PC-3 (cell line): Measurements from ENCODE around the gene TUBGCP2. TPM values are rescaled to one million over a fixed set of nuclear protein-coding genes. Genes with fewer than 3 reads are reported as not detected.

ENCODE experiments used
- ATAC-seq: fragments of 200-7000 bp; cut with Tn5 transposase; 2 replicates; pipeline ENCODE4 v1.9.1; 2020; ENCODE audit warnings: mild to moderate bottlenecking, moderate library complexity
- BruUV-seq: library from RNA; stranded (reverse); fragments of 400-500 nt; replicated peaks from 2 replicates; lab custom pipeline; 2021; lab: Mats Ljungman, UMichigan
- CTCF ChIA-PET: fragments of 300-600 bp; sonication (Branson Sonifier 250); formaldehyde crosslinking; loops from one replicate; lab custom pipeline; 2022; ENCODE audit warnings: antibody characterized with exemption; lab: Charles Lee
- POLR2A ChIA-PET: fragments of 300-600 bp; sonication (Branson Sonifier 250); formaldehyde crosslinking; loops from one replicate; lab custom pipeline; 2022; ENCODE audit warnings: antibody characterized with exemption; ENCODE audit not compliant: unreplicated experiment; lab: Charles Lee
- DNase-seq: peaks from one replicate; pipeline ENCODE4 v3.0.0-alpha.2; 2015
- H2AFZ ChIP-seq: fragments of 300-600 bp; sonication (generic); 2 replicates; pipeline ENCODE4 v1.6.0; 2016; ENCODE audit warnings: antibody characterized with exemption, low read length
- H3F3A ChIP-seq: fragments of 300-600 bp; sonication (generic); one replicate; pipeline ENCODE4 v1.6.0; 2017; ENCODE audit warnings: antibody characterized with exemption, low read length, control low read depth, mild to moderate bottlenecking; ENCODE audit not compliant: unreplicated experiment
- H3K27ac ChIP-seq: fragments of 300-600 bp; sonication (generic); 2 replicates; pipeline ENCODE4 v1.5.1; 2016; ENCODE audit warnings: mild to moderate bottlenecking, low read length
- H3K27me3 ChIP-seq: fragments of 300-600 bp; sonication (generic); 2 replicates; pipeline ENCODE4 v1.6.1; 2016; ENCODE audit warnings: low read length, mixed read lengths
- H3K36me3 ChIP-seq: fragments of 300-600 bp; sonication (generic); 2 replicates; pipeline ENCODE4 v1.6.1; 2016; ENCODE audit warnings: low read depth, mixed run types, low read length, mixed read lengths
- H3K4me1 ChIP-seq: fragments of 300-600 bp; sonication (generic); 2 replicates; pipeline ENCODE4 v1.5.1; 2016; ENCODE audit warnings: low read length; ENCODE audit not compliant: insufficient read depth
- H3K4me2 ChIP-seq: fragments of 300-600 bp; sonication (generic); 2 replicates; pipeline ENCODE4 v1.6.0; 2016; ENCODE audit warnings: low read length
- H3K4me3 ChIP-seq: fragments of 300-600 bp; sonication (generic); 2 replicates; pipeline ENCODE4 v1.5.1; 2016; ENCODE audit warnings: mild to moderate bottlenecking, low read length, mixed read lengths
- H3K79me2 ChIP-seq: fragments of 300-600 bp; sonication (generic); 2 replicates; pipeline ENCODE4 v1.6.1; 2017; ENCODE audit warnings: low read length, mixed read lengths
- H3K9ac ChIP-seq: fragments of 300-600 bp; sonication (generic); 2 replicates; pipeline ENCODE4 v1.6.0; 2016; ENCODE audit warnings: mild to moderate bottlenecking, low read length
- H3K9me2 ChIP-seq: fragments of 300-600 bp; sonication (generic); replicated peaks from 2 replicates; pipeline ENCODE4 v1.6.1; 2016; ENCODE audit warnings: mixed run types, low read length, mixed read lengths
- H3K9me3 ChIP-seq: fragments of 300-600 bp; sonication (generic); 2 replicates; pipeline ENCODE4 v1.6.1; 2016; ENCODE audit warnings: low read length, mixed read lengths
- H4K20me1 ChIP-seq: fragments of 300-600 bp; sonication (generic); 2 replicates; pipeline ENCODE4 v1.6.1; 2016; ENCODE audit warnings: low read length, mixed read lengths
- EZH2 ChIP-seq: fragments of 300-600 bp; sonication (generic); IDR thresholded peaks from one replicate; pipeline ENCODE4 v1.6.1; 2017; ENCODE audit warnings: antibody characterized with exemption, mild to moderate bottlenecking, low read length; ENCODE audit not compliant: unreplicated experiment
- EZH2phosphoT487 ChIP-seq: fragments of 300-600 bp; sonication (generic); IDR thresholded peaks from 2 replicates; pipeline ENCODE4 v1.6.1; 2018; ENCODE audit warnings: mild to moderate bottlenecking, antibody characterized with exemption, low read length, borderline replicate concordance
- intact Hi-C: fragments of 100-400 bp; cut with micrococcal nuclease; formaldehyde crosslinking; loops from 2 replicates; pipeline ENCODE4 v1.9.0; 2023
- total RNA-seq: library from RNA; depleted of rRNA; stranded (reverse); fragments of >200 nt; gene quantifications from 2 replicates; pipeline ENCODE4 v1.2.3, GENCODE V29; 2014
- TF ChIP-seq, protein P1 (sequence below): fragments of 300-600 bp; sonication (generic); conservative IDR thresholded peaks from 2 replicates; pipeline ENCODE4 v1.5.1; 2017; ENCODE audit warnings: antibody characterized with exemption, low read depth, mild to moderate bottlenecking, low read length

The TUBGCP2 gene
- total RNA-seq, 1 experiment from 2014 or later: 72.9 TPM

GRCh38 chr10:133272964-133273420 is 35.7 kb downstream of the TUBGCP2 start:
- ATAC-seq (no peak), DNase-seq (no peak)
- Histone ChIP-seq H3K4me1 (peaks cover 30% of the 10 kb centered on the region), H2AFZ (no peak overlapping the region), H3K9me2 (no peaks in the 10 kb centered on the region), H3K79me2 (peaks cover 32% of the 10 kb centered on the region), H3K27ac (no peak overlapping the region), H3F3A (peaks cover under 1% of the 10 kb centered on the region), H3K4me3 (no peak overlapping the region), H4K20me1 (no peaks in the 10 kb centered on the region), H3K36me3 (peaks cover 5% of the 10 kb centered on the region; the same call in 1 of the 2 replicates), H3K27me3 (no peaks in the 10 kb centered on the region), H3K4me2 (no peak overlapping the region), H3K9ac (no peak overlapping the region), H3K9me3 (no peaks in the 10 kb centered on the region)
- intact Hi-C loops: no loop called here
- CTCF ChIA-PET: no interaction called here
- TF ChIP-seq EZH2: no peak
- TF ChIP-seq EZH2phosphoT487: no peak
- TF ChIP-seq, protein P1, sequence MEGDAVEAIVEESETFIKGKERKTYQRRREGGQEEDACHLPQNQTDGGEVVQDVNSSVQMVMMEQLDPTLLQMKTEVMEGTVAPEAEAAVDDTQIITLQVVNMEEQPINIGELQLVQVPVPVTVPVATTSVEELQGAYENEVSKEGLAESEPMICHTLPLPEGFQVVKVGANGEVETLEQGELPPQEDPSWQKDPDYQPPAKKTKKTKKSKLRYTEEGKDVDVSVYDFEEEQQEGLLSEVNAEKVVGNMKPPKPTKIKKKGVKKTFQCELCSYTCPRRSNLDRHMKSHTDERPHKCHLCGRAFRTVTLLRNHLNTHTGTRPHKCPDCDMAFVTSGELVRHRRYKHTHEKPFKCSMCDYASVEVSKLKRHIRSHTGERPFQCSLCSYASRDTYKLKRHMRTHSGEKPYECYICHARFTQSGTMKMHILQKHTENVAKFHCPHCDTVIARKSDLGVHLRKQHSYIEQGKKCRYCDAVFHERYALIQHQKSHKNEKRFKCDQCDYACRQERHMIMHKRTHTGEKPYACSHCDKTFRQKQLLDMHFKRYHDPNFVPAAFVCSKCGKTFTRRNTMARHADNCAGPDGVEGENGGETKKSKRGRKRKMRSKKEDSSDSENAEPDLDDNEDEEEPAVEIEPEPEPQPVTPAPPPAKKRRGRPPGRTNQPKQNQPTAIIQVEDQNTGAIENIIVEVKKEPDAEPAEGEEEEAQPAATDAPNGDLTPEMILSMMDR: no peak
- POLR2A ChIA-PET: no interaction called here
- no TSS peak for BruUV-seq

GRCh38 chr10:133272301-133272963 is 36.2 kb downstream of the TUBGCP2 start:
- DNase-seq (no peak), ATAC-seq (no peak)
- no peaks in the 10 kb centered on the region for H3F3A ChIP-seq
- H3K4me3 ChIP-seq: no peak overlapping the region
- no peaks in the 10 kb centered on the region for H3K9me3 ChIP-seq
- BruUV-seq: no TSS peak
- TF ChIP-seq EZH2phosphoT487 (no peak), EZH2 (no peak)
- TF ChIP-seq, protein P1: no peak
- CTCF ChIA-PET: no interaction called here
- H3K36me3 ChIP-seq: peaks cover 5% of the 10 kb centered on the region; the same call in 1 of the 2 replicates
- no peaks in the 10 kb centered on the region for H4K20me1 ChIP-seq
- no peak overlapping the region for H3K27ac ChIP-seq
- intact Hi-C loops: no loop called here
- no peak overlapping the region for H3K4me2 ChIP-seq
- H2AFZ ChIP-seq: no peak overlapping the region
- POLR2A ChIA-PET: no interaction called here
- H3K4me1 ChIP-seq: peaks cover 24% of the 10 kb centered on the region
- H3K9ac ChIP-seq: no peak overlapping the region
- H3K79me2 ChIP-seq: peaks cover 32% of the 10 kb centered on the region
- H3K9me2 ChIP-seq: no peaks in the 10 kb centered on the region
- no peaks in the 10 kb centered on the region for H3K27me3 ChIP-seq

GRCh38 chr10:133271521-133272300 is 37.0 kb downstream of the TUBGCP2 start:
- no peak overlapping the region for H3K4me2 ChIP-seq
- no peaks in the 10 kb centered on the region for H4K20me1 ChIP-seq
- ChIA-PET POLR2A (no interaction called here), CTCF (no interaction called here)
- no peak overlapping the region for H3K9ac ChIP-seq
- ATAC-seq: no peak
- no peak for DNase-seq
- no TSS peak for BruUV-seq
- H3K27ac ChIP-seq: no peak overlapping the region
- peaks cover 18% of the 10 kb centered on the region for H3K4me1 ChIP-seq
- TF ChIP-seq, protein P1: no peak
- TF ChIP-seq EZH2: no peak
- no peak for TF ChIP-seq EZH2phosphoT487
- no peaks in the 10 kb centered on the region for H3K9me2 ChIP-seq
- no peaks in the 10 kb centered on the region for H3F3A ChIP-seq
- H3K4me3 ChIP-seq: no peak overlapping the region
- H3K27me3 ChIP-seq: no peaks in the 10 kb centered on the region
- H2AFZ ChIP-seq: no peak overlapping the region
- no peaks in the 10 kb centered on the region for H3K9me3 ChIP-seq
- H3K36me3 ChIP-seq: peaks cover 5% of the 10 kb centered on the region; the same call in 1 of the 2 replicates
- intact Hi-C loops: no loop called here
- H3K79me2 ChIP-seq: peaks cover 32% of the 10 kb centered on the region
